Retinal pigment epithelial cell (primary cell): ENCODE data around the gene LDLRAP1.
"Not testable (repeated sequence)": the region's sequence is repeated elsewhere in the genome, so short reads cannot be mapped to it uniquely, and the experiment has no call there.

Experiments
- DNase-seq: peaks from one replicate; pipeline ENCODE4 v3.0.0-alpha.2; 2010; ENCODE audit warnings: low read depth
- H3K4me3 ChIP-seq: 2 replicates; pipeline ENCODE4 v1.5.1; 2011; ENCODE audit warnings: mild to moderate bottlenecking, low read length, control low read depth, moderate library complexity
- TF ChIP-seq, protein P1 (sequence below): conservative IDR thresholded peaks from 2 replicates; pipeline ENCODE4 v1.5.1; 2011; ENCODE audit warnings: low read depth, low read length, control low read depth, inconsistent platforms

LDLRAP1 gene

DNA sequence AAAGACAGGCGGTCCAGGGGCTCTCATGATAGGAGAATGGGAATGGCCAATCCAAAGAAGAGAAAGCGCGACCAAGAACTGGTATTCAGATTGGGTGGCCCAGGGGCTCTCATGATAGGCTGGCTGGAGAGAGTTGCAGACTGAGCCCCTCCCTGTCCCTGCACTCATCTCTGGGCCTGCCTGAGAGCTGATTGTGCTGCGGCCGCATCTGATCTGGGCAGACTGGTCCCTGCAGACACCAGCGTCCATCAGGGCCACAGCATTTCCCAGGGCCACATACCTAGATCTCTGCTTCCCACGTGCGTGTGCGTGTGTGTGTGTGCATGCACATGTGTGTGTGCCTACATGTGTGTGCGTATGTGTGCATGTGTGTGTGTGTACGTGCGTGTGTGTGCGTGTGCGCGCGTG, 42.8 kb downstream of the LDLRAP1 start:
- TF ChIP-seq, protein P1, sequence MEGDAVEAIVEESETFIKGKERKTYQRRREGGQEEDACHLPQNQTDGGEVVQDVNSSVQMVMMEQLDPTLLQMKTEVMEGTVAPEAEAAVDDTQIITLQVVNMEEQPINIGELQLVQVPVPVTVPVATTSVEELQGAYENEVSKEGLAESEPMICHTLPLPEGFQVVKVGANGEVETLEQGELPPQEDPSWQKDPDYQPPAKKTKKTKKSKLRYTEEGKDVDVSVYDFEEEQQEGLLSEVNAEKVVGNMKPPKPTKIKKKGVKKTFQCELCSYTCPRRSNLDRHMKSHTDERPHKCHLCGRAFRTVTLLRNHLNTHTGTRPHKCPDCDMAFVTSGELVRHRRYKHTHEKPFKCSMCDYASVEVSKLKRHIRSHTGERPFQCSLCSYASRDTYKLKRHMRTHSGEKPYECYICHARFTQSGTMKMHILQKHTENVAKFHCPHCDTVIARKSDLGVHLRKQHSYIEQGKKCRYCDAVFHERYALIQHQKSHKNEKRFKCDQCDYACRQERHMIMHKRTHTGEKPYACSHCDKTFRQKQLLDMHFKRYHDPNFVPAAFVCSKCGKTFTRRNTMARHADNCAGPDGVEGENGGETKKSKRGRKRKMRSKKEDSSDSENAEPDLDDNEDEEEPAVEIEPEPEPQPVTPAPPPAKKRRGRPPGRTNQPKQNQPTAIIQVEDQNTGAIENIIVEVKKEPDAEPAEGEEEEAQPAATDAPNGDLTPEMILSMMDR = no peak
- DNase-seq = no peak
- no peak overlapping the region for H3K4me3 ChIP-seq

DNA sequence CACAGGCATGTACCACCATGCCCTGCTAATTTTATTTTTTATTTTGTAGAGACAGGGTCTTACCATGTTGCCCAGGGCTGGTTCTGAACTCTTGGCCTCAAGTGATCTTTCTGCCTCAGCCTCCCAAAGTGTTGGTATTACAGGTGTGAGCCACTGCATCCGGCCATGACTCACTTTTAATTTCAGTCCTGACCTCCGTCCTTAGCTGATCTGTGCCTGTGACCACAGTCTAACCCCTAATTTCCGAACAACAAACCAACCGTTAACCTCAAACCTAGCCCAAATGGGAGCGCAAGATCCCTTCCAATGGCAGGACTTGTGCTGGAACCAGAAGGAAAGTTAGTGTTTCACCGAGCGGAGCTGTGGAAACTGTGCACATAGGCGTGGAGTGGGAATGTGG, 43.9 kb downstream of the LDLRAP1 start:
- H3K4me3 ChIP-seq = no peak overlapping the region
- no peak for DNase-seq
- TF ChIP-seq, protein P1 = no peak

DNA sequence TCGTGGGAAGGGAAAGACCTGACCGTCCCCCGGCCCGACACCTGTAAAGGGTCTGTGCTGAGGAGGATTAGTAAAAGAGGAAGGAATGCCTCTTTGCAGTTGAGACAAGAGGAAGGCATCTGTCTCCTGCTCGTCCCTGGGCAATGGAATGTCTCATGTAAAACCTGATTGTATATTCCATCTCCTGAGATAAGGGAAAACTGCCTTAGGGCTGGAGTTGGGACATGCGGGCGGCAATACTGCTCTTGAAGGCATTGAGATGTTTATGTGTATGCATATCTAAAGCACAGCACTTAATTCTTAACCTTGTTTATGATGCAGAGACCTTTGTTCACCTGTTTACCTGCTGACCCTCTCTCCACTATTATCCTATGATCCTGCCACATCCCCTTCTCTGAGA, 44.8 kb downstream of the LDLRAP1 start:
- not testable (repeated sequence) for DNase-seq, H3K4me3 ChIP-seq

DNA sequence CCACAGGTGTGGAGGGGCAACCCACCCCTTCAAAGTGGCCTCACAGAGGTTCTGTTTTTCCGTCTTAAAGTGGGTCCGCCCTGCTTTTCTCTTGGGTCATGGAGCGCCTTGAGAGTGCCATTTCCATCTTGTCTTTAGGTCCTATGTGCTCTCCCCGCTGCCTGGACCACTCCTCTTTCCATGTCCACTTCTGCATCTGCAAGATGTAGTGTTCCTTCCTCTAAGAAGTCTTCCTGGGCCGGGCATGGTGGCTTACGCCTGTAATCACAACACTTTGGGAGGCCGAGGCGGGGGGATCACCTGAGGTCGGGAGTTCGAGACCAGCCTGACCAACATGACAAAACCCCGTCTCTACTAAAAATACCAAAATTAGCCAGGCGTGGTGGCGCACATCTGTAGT, 45.4 kb downstream of the LDLRAP1 start:
- not testable (repeated sequence) for H3K4me3 ChIP-seq, DNase-seq

DNA sequence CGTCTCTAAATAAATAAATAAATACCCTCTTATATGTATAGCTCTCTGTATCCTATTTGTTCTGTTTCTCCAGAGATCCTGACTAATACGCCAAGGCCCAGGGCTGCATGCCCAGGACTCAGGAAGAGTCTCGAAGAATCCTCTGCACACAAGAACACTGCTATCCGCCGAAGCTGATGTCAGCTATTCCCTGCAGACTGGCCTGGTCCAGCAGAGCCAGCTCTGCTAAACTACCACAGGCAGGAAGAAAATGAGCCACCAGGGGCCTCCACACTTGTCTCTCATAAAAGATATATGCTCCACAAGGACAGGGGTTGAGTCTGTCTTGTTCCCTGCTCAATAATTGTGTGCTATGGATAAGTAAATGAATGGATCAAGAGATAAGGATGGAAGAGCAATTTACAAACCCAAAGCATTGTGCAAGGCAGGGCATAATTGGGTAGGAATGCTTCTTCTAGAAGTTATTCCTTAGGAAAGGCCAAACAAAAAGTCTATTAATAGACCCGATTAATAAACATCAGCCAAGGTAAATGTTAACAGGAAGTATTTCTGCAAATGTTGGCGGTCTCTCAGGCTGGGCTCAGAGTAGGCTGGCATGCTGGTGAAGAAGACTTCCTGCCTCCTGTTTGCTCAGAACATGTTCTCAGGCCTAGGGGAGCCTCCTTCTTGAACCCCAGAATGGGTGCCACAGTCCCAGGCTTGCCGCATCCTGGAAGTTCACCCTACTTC, 46.9 kb downstream of the LDLRAP1 start:
- TF ChIP-seq, protein P1 = peak; percentile 37
- no peak for DNase-seq
- H3K4me3 ChIP-seq = no peak overlapping the region

DNA sequence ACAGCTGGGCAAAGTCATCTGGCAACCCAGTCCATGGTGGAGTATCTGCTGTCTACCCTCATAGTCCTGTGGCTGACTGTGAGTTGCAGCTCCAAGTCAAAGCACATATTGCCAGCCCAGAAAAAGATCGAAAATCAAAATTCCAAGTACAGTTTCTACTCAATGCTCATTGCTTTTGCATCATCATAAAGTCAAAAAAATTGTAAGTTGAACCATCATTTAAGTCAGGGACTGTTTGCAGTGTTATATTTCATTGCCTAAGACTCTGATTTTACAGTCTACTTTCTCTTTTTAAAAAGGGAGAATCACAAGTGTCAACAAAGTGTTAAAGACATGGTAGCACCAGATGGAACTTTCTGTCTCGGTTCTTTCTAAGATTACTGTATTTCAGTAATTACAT, 50.5 kb downstream of the LDLRAP1 start:
- DNase-seq = no peak
- TF ChIP-seq, protein P1 = no peak

DNA sequence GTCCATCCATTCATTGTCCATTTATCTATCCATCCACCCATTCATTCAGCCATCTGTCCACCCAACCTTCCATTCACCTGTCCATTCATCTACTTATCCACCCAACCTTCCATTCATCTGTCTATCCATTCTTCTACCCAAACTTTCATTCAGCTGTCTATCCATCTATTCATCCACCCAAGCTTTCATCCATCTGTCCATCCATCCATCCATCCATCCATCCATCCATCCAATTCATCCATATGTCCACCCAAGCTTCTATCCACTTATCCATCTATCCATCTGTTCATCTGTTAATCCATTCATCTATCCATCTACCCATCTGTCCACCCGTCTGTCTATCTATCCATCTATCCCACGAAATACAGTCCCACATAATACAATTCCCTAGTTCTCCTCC, 51.6 kb downstream of the LDLRAP1 start:
- DNase-seq = no peak
- TF ChIP-seq, protein P1 = no peak
- H3K4me3 ChIP-seq = no peak overlapping the region

More for the DNA sequence above, 50.5 kb downstream of the LDLRAP1 start:
- no peak overlapping the region for H3K4me3 ChIP-seq

DNA sequence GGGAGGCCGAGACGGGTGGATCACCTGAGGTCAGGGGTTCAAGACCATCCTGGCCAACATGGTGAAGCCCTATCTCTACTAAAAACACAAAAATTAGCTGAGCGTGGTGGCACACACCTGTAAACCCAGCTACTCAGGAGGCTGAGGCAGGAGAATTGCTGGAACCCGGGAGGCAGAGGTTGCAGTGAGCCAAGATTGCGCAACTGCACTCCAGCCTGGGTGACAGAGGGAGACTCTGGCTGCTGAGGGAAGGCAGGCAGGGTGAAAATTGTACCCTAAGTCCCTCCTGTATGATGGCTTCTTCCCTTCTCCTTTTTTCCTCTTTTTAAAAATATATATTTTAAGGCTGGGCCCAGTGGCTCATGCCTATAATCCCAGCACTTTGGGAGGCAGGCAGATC, 53.2 kb downstream of the LDLRAP1 start:
- not testable (repeated sequence) for DNase-seq, H3K4me3 ChIP-seq

DNA sequence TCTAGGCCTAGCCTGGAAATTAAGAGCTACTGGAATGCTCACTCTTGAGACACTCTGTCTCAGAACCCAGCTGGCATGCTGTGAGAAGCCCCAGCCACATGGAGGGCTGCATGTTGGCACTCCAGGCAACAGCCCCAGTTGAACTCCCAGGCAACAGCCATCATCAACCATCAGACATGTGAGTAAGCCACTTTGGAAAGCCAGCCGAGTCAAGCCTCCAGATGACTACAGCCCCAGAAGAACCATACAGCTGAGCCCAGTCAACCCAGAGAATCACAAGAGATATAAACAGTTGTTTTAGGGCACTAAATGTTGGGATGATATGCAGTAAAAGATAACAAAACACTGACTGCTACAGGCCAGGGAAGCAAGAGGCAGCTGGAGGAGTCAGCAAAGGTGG, 55.5 kb downstream of the LDLRAP1 start:
- TF ChIP-seq, protein P1 = no peak
- no peak overlapping the region for H3K4me3 ChIP-seq
- DNase-seq = no peak
